IPS-11a (cell line): ENCODE measurements around the gene DUSP1.

Source experiments
- H3K4me3 ChIP-seq: one replicate; pipeline ENCODE4 v1.5.1; 2013; ENCODE audit warnings: low read depth, low read length, control low read depth

The DUSP1 gene

DNA sequence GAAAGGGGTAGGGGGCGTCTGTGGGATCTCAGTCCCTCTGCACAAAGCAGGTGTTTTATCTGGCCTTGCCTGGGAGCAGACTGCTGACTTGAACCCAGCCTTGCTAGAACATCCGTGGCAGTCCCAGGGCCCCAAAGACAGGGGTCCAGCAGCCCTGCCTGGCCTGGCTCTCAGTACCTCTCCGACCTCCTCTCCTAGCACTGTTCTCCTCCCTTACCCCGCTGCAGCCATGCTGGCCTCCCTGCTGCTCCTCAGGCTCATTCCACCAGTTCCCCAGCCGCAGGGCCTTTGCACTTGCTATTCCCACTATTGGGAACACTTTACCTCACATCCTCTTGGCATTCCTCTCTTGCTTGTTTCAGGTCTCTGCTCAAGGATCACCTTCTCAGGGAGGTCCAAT is 45.2 kb downstream of the DUSP1 start:
- H3K4me3 ChIP-seq: no peak overlapping the region

DNA sequence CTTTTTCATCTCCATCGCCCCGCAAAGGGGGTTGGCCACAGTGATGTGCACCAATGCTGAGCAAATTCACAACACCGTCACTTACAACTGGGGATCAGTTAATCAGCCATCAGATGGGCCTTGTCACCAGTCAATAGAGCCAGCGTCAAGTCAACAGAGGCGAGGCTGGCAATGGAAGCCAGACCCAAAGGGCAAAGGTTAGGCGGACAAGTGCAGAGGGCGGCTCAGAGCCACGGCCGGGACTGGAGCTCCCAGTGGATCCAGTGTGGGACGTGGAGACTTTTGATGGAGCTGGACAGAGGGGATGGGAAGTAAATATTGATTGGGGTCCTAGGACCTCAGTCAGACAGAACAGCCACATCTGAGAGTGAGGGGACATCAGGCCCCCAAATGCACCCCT is 45.7 kb downstream of the DUSP1 start:
- H3K4me3 ChIP-seq: no peak overlapping the region

DNA sequence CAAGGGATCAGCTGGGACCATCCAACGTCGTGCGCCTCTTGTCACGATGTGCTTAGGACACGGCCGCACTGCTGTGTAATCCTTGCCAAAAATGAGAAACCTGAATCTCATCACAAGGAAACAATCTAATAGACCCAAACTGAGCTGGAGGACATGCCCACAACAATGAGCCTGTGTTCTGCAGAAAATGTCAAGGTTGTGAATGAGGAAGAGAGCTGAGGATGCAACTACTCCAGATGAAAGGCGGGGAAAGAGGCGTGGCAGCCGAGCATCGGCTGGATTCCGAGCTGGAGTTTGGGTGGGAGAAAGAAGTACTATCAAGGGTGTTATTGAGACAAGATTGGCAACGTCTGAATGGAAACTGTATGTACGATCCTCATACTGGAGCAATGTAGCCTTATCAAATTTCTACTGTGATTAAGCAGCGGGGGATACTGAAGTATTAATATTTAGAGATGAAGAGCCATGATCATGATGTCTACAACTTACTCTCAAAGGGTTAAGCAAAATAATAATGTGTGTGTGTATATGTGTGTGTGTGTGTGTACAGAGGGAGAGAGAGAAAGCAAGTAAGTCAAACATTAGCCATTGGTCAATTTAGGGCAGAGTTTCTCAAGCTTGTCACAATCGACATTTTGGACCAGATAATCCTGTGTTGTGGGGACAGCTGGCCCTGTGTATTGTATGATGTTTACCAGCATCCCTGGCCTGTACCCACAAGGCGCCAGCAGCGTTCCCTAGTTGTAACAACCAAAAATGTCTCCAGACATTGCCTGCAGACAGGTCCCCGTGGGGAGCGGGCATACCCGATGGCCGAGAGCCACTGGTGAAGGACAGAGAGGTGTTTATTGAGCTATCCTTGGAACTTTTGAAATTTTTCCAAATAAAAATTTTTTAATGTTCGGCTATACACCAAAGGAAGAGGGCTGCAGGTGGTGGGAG is 46.5 kb downstream of the DUSP1 start:
- no peak overlapping the region for H3K4me3 ChIP-seq

DNA sequence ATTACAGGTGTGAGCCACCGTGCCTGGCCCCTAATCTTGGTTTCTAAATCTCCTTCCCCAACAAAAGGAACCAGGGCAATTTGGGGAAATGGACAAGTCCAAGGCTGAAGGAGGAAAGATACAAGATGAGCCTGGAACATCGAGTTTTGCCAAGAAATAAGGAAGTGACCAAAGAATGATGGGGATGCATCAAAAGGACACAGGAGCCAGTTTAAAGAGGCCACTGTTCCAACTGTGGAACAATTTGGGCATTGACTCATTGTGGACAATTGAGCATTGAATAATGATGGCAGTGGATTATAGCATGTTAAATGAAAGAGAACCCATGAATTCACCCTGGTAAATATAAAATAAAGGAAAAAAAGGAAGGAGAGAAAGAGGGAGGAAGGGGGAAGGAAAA is 47.5 kb downstream of the DUSP1 start:
- H3K4me3 ChIP-seq: no peak overlapping the region

DNA sequence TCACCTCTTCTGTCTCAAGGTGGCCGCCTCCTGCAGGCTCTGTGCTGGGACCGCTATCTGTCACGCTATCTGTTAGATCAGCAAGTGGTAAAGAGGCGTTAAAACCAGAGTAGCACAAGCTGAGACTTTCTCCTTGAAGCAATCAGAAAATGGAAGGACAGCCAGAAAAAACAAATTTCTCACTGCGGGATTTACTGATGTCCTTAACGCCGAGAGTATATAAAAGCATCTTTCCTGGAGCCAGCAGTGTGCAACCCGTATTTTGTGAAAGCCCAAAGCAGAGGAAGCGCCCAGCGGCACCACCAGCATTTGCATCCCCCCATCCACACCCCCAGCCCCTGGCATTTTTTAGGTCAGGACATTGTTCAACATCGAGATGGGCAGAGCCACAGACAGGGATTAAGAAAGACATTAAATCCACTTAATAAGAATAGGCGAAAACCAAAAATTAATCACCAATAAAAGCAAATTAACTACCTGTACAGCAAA is 48.6 kb downstream of the DUSP1 start:
- no peak overlapping the region for H3K4me3 ChIP-seq

DNA sequence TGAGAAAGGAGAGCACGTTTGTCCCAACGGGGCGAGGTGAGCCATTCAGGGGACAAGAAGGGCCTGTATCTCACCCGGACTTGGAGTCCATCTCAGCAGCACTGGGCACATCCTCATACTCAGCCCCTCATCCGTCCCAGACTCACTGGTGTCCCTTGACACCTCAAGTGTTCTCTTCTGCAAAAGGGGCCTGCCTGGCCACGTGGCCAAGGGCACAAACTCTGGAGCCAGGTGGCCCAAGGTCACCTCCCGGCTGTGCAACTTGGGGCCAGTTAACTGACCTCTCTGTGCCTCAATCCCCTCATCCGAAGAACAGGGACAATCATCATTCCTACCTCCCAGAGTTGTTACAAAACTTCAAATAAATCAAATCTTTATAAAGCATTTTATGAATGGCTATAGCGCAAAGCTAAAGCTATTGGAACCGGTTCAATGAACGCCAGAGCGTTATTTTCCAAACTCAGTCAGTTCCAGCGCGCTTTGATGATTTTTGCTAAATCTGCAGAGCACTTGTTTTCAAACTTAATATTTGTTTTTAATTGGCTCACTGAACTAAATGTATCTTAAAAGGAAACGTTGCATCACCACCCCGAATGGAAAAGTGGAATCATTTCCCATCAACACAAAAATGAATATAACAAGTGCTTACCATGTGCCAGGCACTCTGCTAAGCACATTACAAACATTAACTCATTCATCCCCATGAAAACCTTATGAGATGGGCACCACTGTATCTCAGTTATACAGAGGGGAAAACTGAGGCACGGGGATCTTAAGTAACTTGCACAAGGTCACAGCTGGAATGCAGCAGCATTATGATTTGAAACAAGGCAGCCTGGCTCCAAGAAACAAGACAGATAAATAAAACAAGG is 49.3 kb downstream of the DUSP1 start:
- H3K4me3 ChIP-seq: no peak overlapping the region

DNA sequence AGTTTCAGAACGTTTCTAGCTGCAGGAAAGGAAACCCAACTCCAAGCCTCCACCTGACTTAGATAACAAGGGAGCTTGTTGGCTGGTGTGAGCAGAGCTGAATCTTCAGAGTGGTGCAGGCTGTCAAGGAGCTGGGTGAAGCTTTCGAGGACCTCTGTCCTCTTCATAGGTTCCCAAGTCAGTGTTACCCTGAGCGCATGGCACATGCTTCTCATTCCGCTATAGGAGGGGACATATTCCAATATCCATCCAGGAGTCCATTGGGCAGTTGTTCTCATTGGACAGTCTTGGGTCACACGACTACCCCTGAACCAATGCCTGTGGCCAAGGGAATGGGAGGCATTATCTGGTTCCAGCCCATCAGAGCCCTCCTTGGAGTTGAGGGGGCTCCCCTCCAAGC is 50.3 kb downstream of the DUSP1 start:
- H3K4me3 ChIP-seq: no peak overlapping the region

DNA sequence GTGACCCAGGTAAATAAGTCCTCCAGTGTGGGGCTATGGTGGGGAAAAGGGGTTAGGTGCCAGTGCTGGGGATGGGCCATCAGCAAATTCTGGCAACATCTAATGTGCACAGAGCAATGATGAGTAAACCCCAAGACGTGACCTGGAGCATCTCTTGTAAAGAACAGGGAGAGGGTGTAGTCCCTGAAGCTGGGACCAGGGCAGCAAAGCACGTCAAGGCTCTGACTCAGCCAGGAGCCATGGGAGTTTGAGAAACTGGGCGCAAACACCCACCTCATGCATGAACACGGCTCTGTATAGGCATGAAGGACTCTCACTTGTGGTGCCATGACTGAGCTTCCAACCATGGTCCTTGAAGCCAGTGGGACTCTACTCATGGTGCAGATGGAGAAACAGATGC is 51.8 kb downstream of the DUSP1 start:
- no peak overlapping the region for H3K4me3 ChIP-seq

DNA sequence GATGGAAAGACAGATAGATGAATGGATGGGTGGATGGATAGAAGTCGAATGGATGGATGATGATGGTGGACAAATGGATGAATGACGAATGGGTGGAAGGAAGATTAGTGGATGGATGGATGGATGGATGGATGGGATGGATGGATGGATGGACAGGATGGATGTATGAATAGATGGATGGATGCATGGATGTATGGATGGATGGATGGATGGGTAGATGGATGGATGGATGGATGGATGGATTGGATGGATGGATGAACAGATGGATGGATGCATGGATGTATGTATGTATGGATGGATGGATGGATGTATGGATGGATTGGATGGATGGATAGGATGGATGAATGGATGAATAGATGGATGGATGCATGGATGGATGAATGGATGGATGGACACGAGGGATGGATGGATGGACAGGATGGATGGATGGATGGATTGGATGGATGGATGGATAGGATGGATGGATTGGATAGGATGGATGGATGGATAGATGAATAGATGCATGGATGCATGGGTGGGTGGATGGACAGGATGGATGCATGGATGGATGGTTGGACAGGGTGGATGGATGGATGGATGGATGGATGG is 52.4 kb downstream of the DUSP1 start:
- no peak overlapping the region for H3K4me3 ChIP-seq
